GM23338 (cell line): ENCODE data around the gene IGF1.

Experiments used
- CREB1 ChIP-seq: fragments of 250-450 bp; sonication (Bioruptor Pico); IDR thresholded peaks from 2 replicates; pipeline ENCODE4 v1.5.0; 2020; ENCODE audit warnings: low read depth, mild to moderate bottlenecking, moderate library complexity
- EZH2 ChIP-seq: fragments of 200-600 bp; sonication (generic); IDR thresholded peaks from one replicate; pipeline ENCODE4 v1.8.0; 2017; ENCODE audit warnings: antibody characterized with exemption, mild to moderate bottlenecking, low read depth; ENCODE audit not compliant: unreplicated experiment
- EZH2phosphoT487 ChIP-seq: fragments of 200-600 bp; sonication (generic); IDR thresholded peaks from one replicate; pipeline ENCODE4 v1.8.1; 2018; ENCODE audit warnings: antibody characterized with exemption; ENCODE audit not compliant: unreplicated experiment
- POLR2AphosphoS5 ChIP-seq: IDR thresholded peaks from 2 replicates; pipeline ENCODE4 v1.6.1; 2016; ENCODE audit warnings: antibody characterized with exemption, low read depth
- ZNF331 ChIP-seq: fragments of 250-450 bp; sonication (Bioruptor Pico); IDR thresholded peaks from 2 replicates; pipeline ENCODE4 v1.5.0; 2020; ENCODE audit warnings: low read depth, mild to moderate bottlenecking, moderate library complexity
- TF ChIP-seq, protein P1 (sequence below), 2 experiments: fragments of 200-600 bp in 1 of 2; sonication (generic) in 1 of 2; conservative IDR thresholded peaks; 2 replicates each; pipeline versions ENCODE4 v1.5.1 to v1.6.1; 2016 to 2017; ENCODE audit warnings: antibody characterized with exemption in 2 of 2, low read depth in 2 of 2, mild to moderate bottlenecking in 2 of 2, moderate library complexity in 1 of 2
- TF ChIP-seq, protein P2 (sequence below): IDR thresholded peaks from one replicate; pipeline ENCODE4 v1.6.1; 2018; ENCODE audit warnings: antibody characterized with exemption; ENCODE audit not compliant: unreplicated experiment

DNA sequence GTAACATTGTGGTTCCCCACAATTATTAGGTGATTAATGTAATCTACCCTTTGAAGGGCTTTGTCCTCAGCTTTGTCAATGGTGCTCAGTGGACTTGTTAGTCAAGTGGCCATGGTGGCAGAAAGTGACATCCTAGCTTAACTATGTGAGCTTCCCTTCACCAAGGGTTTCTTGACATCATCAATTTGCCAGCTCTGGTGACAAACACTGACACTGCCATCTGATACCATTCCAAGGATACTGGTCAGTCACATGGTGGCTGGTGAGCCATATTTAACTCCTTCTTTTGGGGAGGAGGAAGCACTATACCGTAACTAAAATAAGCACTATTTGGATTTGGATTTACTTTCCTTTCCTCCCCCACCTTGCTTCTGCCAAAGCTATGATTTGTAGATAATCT is 115.7 kb downstream of the IGF1 start:
- TF ChIP-seq, protein P1, sequence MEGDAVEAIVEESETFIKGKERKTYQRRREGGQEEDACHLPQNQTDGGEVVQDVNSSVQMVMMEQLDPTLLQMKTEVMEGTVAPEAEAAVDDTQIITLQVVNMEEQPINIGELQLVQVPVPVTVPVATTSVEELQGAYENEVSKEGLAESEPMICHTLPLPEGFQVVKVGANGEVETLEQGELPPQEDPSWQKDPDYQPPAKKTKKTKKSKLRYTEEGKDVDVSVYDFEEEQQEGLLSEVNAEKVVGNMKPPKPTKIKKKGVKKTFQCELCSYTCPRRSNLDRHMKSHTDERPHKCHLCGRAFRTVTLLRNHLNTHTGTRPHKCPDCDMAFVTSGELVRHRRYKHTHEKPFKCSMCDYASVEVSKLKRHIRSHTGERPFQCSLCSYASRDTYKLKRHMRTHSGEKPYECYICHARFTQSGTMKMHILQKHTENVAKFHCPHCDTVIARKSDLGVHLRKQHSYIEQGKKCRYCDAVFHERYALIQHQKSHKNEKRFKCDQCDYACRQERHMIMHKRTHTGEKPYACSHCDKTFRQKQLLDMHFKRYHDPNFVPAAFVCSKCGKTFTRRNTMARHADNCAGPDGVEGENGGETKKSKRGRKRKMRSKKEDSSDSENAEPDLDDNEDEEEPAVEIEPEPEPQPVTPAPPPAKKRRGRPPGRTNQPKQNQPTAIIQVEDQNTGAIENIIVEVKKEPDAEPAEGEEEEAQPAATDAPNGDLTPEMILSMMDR (conservative IDR thresholded peaks at IDR 0.05; ENCODE audit: low read depth in 2 of 2), result no peak
- TF ChIP-seq, protein P2, sequence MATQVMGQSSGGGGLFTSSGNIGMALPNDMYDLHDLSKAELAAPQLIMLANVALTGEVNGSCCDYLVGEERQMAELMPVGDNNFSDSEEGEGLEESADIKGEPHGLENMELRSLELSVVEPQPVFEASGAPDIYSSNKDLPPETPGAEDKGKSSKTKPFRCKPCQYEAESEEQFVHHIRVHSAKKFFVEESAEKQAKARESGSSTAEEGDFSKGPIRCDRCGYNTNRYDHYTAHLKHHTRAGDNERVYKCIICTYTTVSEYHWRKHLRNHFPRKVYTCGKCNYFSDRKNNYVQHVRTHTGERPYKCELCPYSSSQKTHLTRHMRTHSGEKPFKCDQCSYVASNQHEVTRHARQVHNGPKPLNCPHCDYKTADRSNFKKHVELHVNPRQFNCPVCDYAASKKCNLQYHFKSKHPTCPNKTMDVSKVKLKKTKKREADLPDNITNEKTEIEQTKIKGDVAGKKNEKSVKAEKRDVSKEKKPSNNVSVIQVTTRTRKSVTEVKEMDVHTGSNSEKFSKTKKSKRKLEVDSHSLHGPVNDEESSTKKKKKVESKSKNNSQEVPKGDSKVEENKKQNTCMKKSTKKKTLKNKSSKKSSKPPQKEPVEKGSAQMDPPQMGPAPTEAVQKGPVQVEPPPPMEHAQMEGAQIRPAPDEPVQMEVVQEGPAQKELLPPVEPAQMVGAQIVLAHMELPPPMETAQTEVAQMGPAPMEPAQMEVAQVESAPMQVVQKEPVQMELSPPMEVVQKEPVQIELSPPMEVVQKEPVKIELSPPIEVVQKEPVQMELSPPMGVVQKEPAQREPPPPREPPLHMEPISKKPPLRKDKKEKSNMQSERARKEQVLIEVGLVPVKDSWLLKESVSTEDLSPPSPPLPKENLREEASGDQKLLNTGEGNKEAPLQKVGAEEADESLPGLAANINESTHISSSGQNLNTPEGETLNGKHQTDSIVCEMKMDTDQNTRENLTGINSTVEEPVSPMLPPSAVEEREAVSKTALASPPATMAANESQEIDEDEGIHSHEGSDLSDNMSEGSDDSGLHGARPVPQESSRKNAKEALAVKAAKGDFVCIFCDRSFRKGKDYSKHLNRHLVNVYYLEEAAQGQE, result no peak
- TF ChIP-seq EZH2, result no peak
- no peak for TF ChIP-seq EZH2phosphoT487
- no peak for TF ChIP-seq CREB1
- no peak for TF ChIP-seq POLR2AphosphoS5
- no peak for TF ChIP-seq ZNF331 (CRISPR knock-in tag)
